HL-60 (cell line): ENCODE results near the gene CTIF.

Experiments
- CTCF ChIP-seq: IDR thresholded peaks from one replicate; pipeline ENCODE4 v1.5.1; 2011; ENCODE audit warnings: low read length, control low read depth, inconsistent platforms; ENCODE audit not compliant: insufficient read depth
- GABPA ChIP-seq: IDR thresholded peaks from 2 replicates; pipeline ENCODE4 v1.6.1; 2012; ENCODE audit warnings: low read depth
- POLR2AphosphoS5 ChIP-seq: IDR thresholded peaks from 2 replicates; pipeline ENCODE4 v1.6.1; 2012; ENCODE audit warnings: low read depth
- REST ChIP-seq: IDR thresholded peaks from 2 replicates; pipeline ENCODE4 v1.6.1; 2012; ENCODE audit warnings: low read depth; ENCODE audit not compliant: insufficient replicate concordance
- SPI1 ChIP-seq: IDR thresholded peaks from 2 replicates; pipeline ENCODE4 v1.6.1; 2012; ENCODE audit warnings: low read depth, mild to moderate bottlenecking, borderline replicate concordance

- TF ChIP-seq CTCF (no peak), POLR2AphosphoS5 (no peak), REST (no peak), SPI1 (no peak), GABPA (no peak)
Measured at GRCh38 chr18:48762836-48763718, 224.2 kb downstream of the CTIF start.
